H9 (cell line): Measurements from ENCODE around the gene TCERG1L. TPM values are rescaled to one million over a fixed set of nuclear protein-coding genes. Genes with fewer than 3 reads are reported as not detected.
A peak's percentile ranks its signal among the peaks of the same experiment; 100 is the strongest.

Source experiments
- DNase-seq: peaks from one replicate; pipeline ENCODE4 v3.0.0-alpha.2; 2017
- H2AFZ ChIP-seq: one replicate; pipeline ENCODE4 v1.6.1; 2013; ENCODE audit warnings: mild to moderate bottlenecking, low read length, control low read depth, moderate library complexity
- H2AK5ac ChIP-seq: 2 replicates; pipeline ENCODE4 v1.6.1; 2013; ENCODE audit warnings: low read length, control low read depth, mixed read lengths; ENCODE audit not compliant: insufficient read length
- H2BK120ac ChIP-seq: one replicate; pipeline ENCODE4 v1.6.1; 2013; ENCODE audit warnings: low read depth, mild to moderate bottlenecking, low read length, control low read depth, inconsistent platforms; ENCODE audit not compliant: poor library complexity, severe bottlenecking
- H2BK12ac ChIP-seq: 2 replicates; pipeline ENCODE4 v1.6.1; 2013; ENCODE audit warnings: low read length, control low read depth, mixed read lengths, low read depth; ENCODE audit not compliant: insufficient read length
- H2BK15ac ChIP-seq: 2 replicates; pipeline ENCODE4 v1.6.1; 2013; ENCODE audit warnings: low read depth, low read length, control low read depth
- H2BK20ac ChIP-seq: one replicate; pipeline ENCODE4 v1.6.1; 2013; ENCODE audit warnings: low read depth, mild to moderate bottlenecking, low read length, control low read depth, inconsistent platforms; ENCODE audit not compliant: poor library complexity, severe bottlenecking
- H2BK5ac ChIP-seq: 2 replicates; pipeline ENCODE4 v1.6.1; 2013; ENCODE audit warnings: low read length, control low read depth, mixed read lengths; ENCODE audit not compliant: insufficient read length
- H3K14ac ChIP-seq: 2 replicates; pipeline ENCODE4 v1.6.1; 2013; ENCODE audit warnings: low read length, control low read depth; ENCODE audit not compliant: insufficient read depth
- H3K18ac ChIP-seq: 2 replicates; pipeline ENCODE4 v1.6.1; 2013; ENCODE audit warnings: low read depth, mild to moderate bottlenecking, mixed read lengths, low read length, control low read depth; ENCODE audit not compliant: insufficient read length
- H3K23ac ChIP-seq: 2 replicates; pipeline ENCODE4 v1.6.1; 2013; ENCODE audit warnings: low read length, control low read depth, mixed read lengths, low read depth; ENCODE audit not compliant: insufficient read length
- H3K23me2 ChIP-seq: 2 replicates; pipeline ENCODE4 v1.6.1; 2013; ENCODE audit warnings: low read depth, mild to moderate bottlenecking, mixed read lengths, low read length, control low read depth; ENCODE audit not compliant: insufficient read length, poor library complexity, severe bottlenecking
- H3K27ac ChIP-seq: 2 replicates; pipeline ENCODE4 v1.5.1; 2013; ENCODE audit warnings: low read length, control low read depth, mixed read lengths, low read depth; ENCODE audit not compliant: insufficient read length
- H3K27me3 ChIP-seq: 2 replicates; pipeline ENCODE4 v1.6.1; 2013; ENCODE audit warnings: low read length, control low read depth, inconsistent platforms; ENCODE audit not compliant: insufficient read depth
- H3K4ac ChIP-seq: 2 replicates; pipeline ENCODE4 v1.6.1; 2013; ENCODE audit warnings: low read depth, mild to moderate bottlenecking, control low read depth, inconsistent platforms, low read length, moderate library complexity
- H3K4me1 ChIP-seq: 2 replicates; pipeline ENCODE4 v1.6.1; 2013; ENCODE audit warnings: low read length, control low read depth, inconsistent platforms; ENCODE audit not compliant: insufficient read depth
- H3K4me2 ChIP-seq: 2 replicates; pipeline ENCODE4 v1.6.1; 2013; ENCODE audit warnings: low read length, control low read depth, mixed read lengths; ENCODE audit not compliant: insufficient read length, insufficient read depth
- H3K56ac ChIP-seq: 2 replicates; pipeline ENCODE4 v1.6.1; 2013; ENCODE audit warnings: low read depth, mild to moderate bottlenecking, mixed read lengths, low read length, control low read depth; ENCODE audit not compliant: insufficient read length
- H3K79me1 ChIP-seq: 2 replicates; pipeline ENCODE4 v1.6.1; 2013; ENCODE audit warnings: low read depth, mild to moderate bottlenecking, moderate library complexity, low read length, control low read depth, inconsistent platforms; ENCODE audit not compliant: insufficient read depth, poor library complexity, severe bottlenecking
- H3K79me2 ChIP-seq: 2 replicates; pipeline ENCODE4 v1.6.1; 2013; ENCODE audit warnings: low read length, control low read depth, inconsistent platforms; ENCODE audit not compliant: insufficient read depth
- H3K9ac ChIP-seq: 2 replicates; pipeline ENCODE4 v1.6.1; 2013; ENCODE audit warnings: low read length, control low read depth, mixed read lengths; ENCODE audit not compliant: insufficient read length; ENCODE audit errors: extremely low read depth
- H3K9me3 ChIP-seq: one replicate; pipeline ENCODE4 v1.6.1; 2013; ENCODE audit warnings: low read depth, low read length, inconsistent platforms; ENCODE audit not compliant: control insufficient read depth
- H3T11ph ChIP-seq: one replicate; pipeline ENCODE4 v1.6.1; 2013; ENCODE audit warnings: mild to moderate bottlenecking, low read length, control low read depth, inconsistent platforms
- H4K20me1 ChIP-seq: one replicate; pipeline ENCODE4 v1.6.1; 2013; ENCODE audit not compliant: control insufficient read depth, insufficient read length, insufficient read depth
- H4K5ac ChIP-seq: 2 replicates; pipeline ENCODE4 v1.6.1; 2013; ENCODE audit warnings: low read depth, mild to moderate bottlenecking, mixed read lengths, low read length, control low read depth; ENCODE audit not compliant: insufficient read length
- H4K8ac ChIP-seq: replicated peaks from 2 replicates; pipeline ENCODE4 v1.6.1; 2013; ENCODE audit warnings: low read length, control low read depth, mixed read lengths, low read depth; ENCODE audit not compliant: insufficient read length
- H4K91ac ChIP-seq: 2 replicates; pipeline ENCODE4 v1.6.1; 2013; ENCODE audit warnings: low read depth, mild to moderate bottlenecking, moderate library complexity, mixed read lengths, low read length, control low read depth; ENCODE audit not compliant: insufficient read length
- H3K27ac Mint-ChIP-seq, 3 experiments: 2 replicates in 2 of 3; 3 replicates in 1 of 3; pipeline ENCODE4 v1.8.0; 2020 to 2021; ENCODE audit warnings: mixed read lengths in 3 of 3, mild to moderate bottlenecking in 1 of 3, moderate library complexity in 1 of 3
- H3K27me3 Mint-ChIP-seq: 2 replicates; pipeline ENCODE4 v1.8.0; 2021; ENCODE audit warnings: low read depth, mild to moderate bottlenecking, moderate library complexity, mixed read lengths
- H3K36me3 Mint-ChIP-seq, 3 experiments: 2 replicates in 2 of 3; 3 replicates in 1 of 3; pipeline ENCODE4 v1.8.0; 2020 to 2021; ENCODE audit warnings: low read depth in 3 of 3, mixed read lengths in 3 of 3; ENCODE audit not compliant: insufficient read depth in 1 of 3
- H3K4me1 Mint-ChIP-seq, 2 experiments: 2 replicates each; pipeline ENCODE4 v1.8.0; 2020; ENCODE audit warnings: mixed read lengths in 2 of 2
- H3K4me3 Mint-ChIP-seq, 2 experiments: 2 replicates in 1 of 2; 3 replicates in 1 of 2; pipeline ENCODE4 v1.8.0; 2020 to 2021; ENCODE audit warnings: mild to moderate bottlenecking in 2 of 2, mixed read lengths in 2 of 2, moderate library complexity in 1 of 2
- H3K9me3 Mint-ChIP-seq, 2 experiments: 2 replicates in 1 of 2; 3 replicates in 1 of 2; pipeline ENCODE4 v1.8.0; 2020; ENCODE audit warnings: mild to moderate bottlenecking in 2 of 2, mixed read lengths in 2 of 2, moderate library complexity in 1 of 2
- WGBS: extraction: QIAGEN DNeasy Blood & Tissue Kit; methylation state at CpG from one replicate; pipeline ENCODE4 v1.1.7; 2013; ENCODE audit warnings: missing lambda C conversion rate, low lambda C conversion rate, mixed read lengths; ENCODE audit not compliant: insufficient read length; ENCODE audit errors: extremely low coverage; 5-methylcytosine and 5-hydroxymethylcytosine counted together
- total RNA-seq: library from RNA; stranded (reverse); gene quantifications from 2 replicates; pipeline ENCODE4 v1.2.1, GENCODE V29; 2021
- TF ChIP-seq, protein P1 (sequence below): fragments of 200-600 bp; sonication (generic); conservative IDR thresholded peaks from 3 replicates; pipeline ENCODE4 v1.8.0; 2021; ENCODE audit warnings: antibody characterized with exemption, mild to moderate bottlenecking

Gene TCERG1L
- total RNA-seq, 1 experiment from 2014 or later = 3.3 TPM

GRCh38 chr10:131093795-131094366 is 217.6 kb downstream of the TCERG1L start:
- no peak overlapping the region for H3T11ph ChIP-seq
- peaks cover 7% of the 10 kb centered on the region; the same call in 1 of the 2 replicates for H3K4me1 ChIP-seq
- no peaks in the 10 kb centered on the region for H3K79me2 ChIP-seq
- DNase-seq = no peak
- peak overlapping the region; percentile 46 for H4K91ac ChIP-seq
- no peak overlapping the region for H4K8ac ChIP-seq
- H2BK20ac ChIP-seq = no peak overlapping the region
- no peaks in the 10 kb centered on the region for H3K9me3 ChIP-seq
- no peak overlapping the region for H2BK12ac ChIP-seq
- Mint-ChIP-seq H3K4me3 (no peak overlapping the region), H3K36me3 (no peaks in the 10 kb centered on the region), H3K4me1 (peaks cover 24 to 25% of the 10 kb centered on the region in 2 experiments), H3K27ac (peak overlapping the region; percentile 36 to 94 (median 42); a peak in 6 of 7 replicates), H3K9me3 (no peaks in the 10 kb centered on the region; a peak in 1 of 5 replicates), H3K27me3 (peaks cover 2% of the 10 kb centered on the region; the same call in 1 of the 2 replicates)
- H3K23ac ChIP-seq = no peak overlapping the region
- TF ChIP-seq, protein P1, sequence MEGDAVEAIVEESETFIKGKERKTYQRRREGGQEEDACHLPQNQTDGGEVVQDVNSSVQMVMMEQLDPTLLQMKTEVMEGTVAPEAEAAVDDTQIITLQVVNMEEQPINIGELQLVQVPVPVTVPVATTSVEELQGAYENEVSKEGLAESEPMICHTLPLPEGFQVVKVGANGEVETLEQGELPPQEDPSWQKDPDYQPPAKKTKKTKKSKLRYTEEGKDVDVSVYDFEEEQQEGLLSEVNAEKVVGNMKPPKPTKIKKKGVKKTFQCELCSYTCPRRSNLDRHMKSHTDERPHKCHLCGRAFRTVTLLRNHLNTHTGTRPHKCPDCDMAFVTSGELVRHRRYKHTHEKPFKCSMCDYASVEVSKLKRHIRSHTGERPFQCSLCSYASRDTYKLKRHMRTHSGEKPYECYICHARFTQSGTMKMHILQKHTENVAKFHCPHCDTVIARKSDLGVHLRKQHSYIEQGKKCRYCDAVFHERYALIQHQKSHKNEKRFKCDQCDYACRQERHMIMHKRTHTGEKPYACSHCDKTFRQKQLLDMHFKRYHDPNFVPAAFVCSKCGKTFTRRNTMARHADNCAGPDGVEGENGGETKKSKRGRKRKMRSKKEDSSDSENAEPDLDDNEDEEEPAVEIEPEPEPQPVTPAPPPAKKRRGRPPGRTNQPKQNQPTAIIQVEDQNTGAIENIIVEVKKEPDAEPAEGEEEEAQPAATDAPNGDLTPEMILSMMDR = no peak
- no peak overlapping the region for H4K5ac ChIP-seq
- H4K20me1 ChIP-seq = no peaks in the 10 kb centered on the region
- H3K9ac ChIP-seq = no peak overlapping the region
- peak overlapping the region; percentile 72 for H3K18ac ChIP-seq
- H2AFZ ChIP-seq = no peak overlapping the region
- no peaks in the 10 kb centered on the region for H3K79me1 ChIP-seq
- no peak overlapping the region for H3K14ac ChIP-seq
- no peaks in the 10 kb centered on the region for H3K27me3 ChIP-seq
- no peak overlapping the region for H2BK120ac ChIP-seq
- H2BK5ac ChIP-seq = no peak overlapping the region
- no peak overlapping the region for H3K27ac ChIP-seq
- no peak overlapping the region for H2AK5ac ChIP-seq
- no peaks in the 10 kb centered on the region for H3K23me2 ChIP-seq
- no peak overlapping the region for H3K56ac ChIP-seq
- no peak overlapping the region for H2BK15ac ChIP-seq
- WGBS = no CpG with 5 or more reads among the region's 19 CpGs
- no peak overlapping the region; the same call in 1 of the 2 replicates for H3K4ac ChIP-seq
- no peak overlapping the region for H3K4me2 ChIP-seq
